ENCODE data around the gene WNT16.

The WNT16 gene

DNA sequence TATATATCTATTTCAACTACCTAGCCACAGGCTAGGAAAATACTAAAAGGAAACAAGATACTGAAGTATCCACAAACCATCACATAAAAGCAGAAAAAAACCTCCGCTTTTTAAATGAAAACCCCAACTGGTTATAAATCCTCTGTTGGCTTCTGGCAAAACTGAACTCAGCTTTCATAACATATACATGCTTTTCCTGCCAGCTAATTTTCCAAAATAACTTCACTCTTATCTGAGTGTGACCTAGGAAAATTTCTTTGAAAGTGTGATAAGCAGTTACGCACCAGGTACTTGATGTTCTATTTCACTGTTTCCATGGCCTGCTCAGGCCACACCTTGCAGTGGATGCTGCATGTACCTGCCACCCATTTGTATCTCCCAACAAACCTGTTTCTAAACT is 55.5 kb downstream of the WNT16 start:
- DNase-seq (ENCODE audit: low spot score), result no peak
- no peak for TF ChIP-seq CTCF (IDR thresholded peaks at IDR 0.05; ENCODE audit: extremely low read depth, insufficient read depth, missing control alignments)
- in situ Hi-C loops (cut with MboI; ENCODE audit: low pct_unique_long_range_greater_than_20kb, low sequenced_read_pairs, unreplicated experiment), result no loop called here

DNA sequence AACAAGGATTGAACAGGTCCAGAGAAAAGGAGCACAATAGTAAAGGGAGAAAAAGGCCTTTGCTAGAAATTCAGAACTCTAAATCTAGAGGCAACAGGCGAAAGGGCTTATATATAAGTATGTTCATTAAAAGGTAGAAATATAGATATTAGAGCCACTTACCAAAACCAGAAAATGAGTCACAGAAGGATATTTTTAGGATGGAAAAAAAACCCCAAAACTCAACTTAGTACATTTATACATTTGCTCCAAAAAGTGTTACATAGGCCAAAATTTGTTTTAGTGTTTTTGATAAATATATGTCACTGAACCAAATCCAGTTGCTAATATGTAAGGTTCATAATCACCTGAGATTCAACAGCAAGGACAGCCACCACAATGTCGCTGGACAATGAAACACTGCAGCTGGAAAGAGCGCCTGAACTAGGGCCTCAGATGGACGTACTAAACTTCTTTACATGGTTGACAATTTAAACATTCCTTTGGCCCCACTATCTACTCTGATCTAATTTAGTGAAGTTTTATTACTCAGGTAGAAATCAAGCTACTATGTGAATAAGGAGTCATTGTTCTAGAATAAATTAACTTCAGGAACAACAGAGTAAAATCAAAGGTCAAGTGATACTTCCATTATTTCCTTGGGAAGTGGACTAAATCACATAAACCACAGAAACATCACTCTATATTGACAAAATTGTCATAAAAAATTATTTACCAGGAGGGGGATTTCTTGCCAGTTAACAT is 56.4 kb downstream of the WNT16 start:
- DNase-seq (ENCODE audit: low spot score), result no peak
- in situ Hi-C loops (cut with MboI; ENCODE audit: low pct_unique_long_range_greater_than_20kb, low sequenced_read_pairs, unreplicated experiment), result no loop called here
- no peak for TF ChIP-seq CTCF (IDR thresholded peaks at IDR 0.05; ENCODE audit: extremely low read depth, insufficient read depth, missing control alignments)

DNA sequence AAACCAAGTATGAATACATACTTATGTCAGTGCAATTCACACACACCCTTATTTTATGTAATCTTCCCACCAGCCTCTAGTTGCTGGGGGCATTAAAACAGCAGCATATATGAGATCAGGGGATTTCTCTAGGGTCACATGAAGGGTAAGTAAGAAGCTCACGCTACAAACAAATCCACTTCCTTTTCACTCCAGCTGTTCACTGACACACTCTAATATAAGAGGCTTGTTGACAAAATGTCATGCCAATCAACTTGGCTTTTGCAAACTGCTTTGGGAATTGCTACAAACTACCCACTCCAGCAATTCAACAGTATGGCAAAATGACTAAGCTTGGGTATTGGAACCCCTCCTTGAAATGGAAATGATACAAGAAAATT is 57.0 kb downstream of the WNT16 start:
- in situ Hi-C loops (cut with MboI; ENCODE audit: low pct_unique_long_range_greater_than_20kb, low sequenced_read_pairs, unreplicated experiment), result no loop called here
- no peak for TF ChIP-seq CTCF (IDR thresholded peaks at IDR 0.05; ENCODE audit: extremely low read depth, insufficient read depth, missing control alignments)
- DNase-seq (ENCODE audit: low spot score), result peak; percentile 47

DNA sequence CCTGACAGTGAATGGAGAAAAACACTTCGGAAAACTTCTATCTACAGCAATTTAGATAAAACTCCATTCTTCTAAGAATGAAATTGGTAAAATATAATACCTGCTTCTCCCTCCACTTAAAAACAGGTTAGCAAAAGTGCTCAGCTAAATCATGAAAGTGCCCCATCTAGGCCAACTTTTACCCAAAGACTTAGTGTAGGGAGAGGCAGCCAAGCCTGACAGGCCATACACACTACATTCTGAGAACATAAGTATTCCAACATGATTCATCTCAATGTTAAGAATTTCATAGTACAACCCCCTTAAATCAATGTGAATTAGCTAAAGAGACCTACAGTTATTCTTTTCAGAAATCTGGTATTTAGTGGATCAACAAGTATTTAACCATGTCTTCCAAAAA is 60.1 kb downstream of the WNT16 start:
- TF ChIP-seq CTCF (IDR thresholded peaks at IDR 0.05; ENCODE audit: extremely low read depth, insufficient read depth, missing control alignments), result no peak

GRCh38 chr7:121390109-121390508 is 61.3 kb downstream of the WNT16 start:
- no peak for TF ChIP-seq CTCF (IDR thresholded peaks at IDR 0.05; ENCODE audit: extremely low read depth, insufficient read depth, missing control alignments)
- in situ Hi-C loops (cut with MboI; ENCODE audit: low pct_unique_long_range_greater_than_20kb, low sequenced_read_pairs, unreplicated experiment), result no loop called here
- DNase-seq (ENCODE audit: low spot score), result no peak

More for the DNA sequence above, 60.1 kb downstream of the WNT16 start:
- in situ Hi-C loops (cut with MboI; ENCODE audit: low pct_unique_long_range_greater_than_20kb, low sequenced_read_pairs, unreplicated experiment), result no loop called here
- no peak for DNase-seq (ENCODE audit: low spot score)

DNA sequence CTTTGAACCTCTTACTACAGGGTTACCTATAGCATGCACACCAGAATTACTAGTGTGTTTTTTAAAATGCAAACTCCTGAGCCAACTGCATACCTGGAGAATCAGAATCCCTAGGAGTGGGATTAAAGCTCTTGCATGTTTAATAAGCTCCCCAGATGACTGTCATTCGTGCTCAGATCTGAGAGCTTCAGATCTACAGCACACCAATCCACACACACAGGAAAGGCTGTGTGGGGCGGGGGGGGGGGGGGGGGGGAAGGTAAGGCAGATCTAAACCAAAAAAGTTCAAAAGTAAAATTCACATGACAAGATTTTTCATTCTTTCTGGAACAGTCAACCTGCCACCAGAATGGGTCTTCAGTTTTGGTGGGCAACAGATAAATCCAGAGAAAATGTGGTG is 61.8 kb downstream of the WNT16 start:
- TF ChIP-seq CTCF (IDR thresholded peaks at IDR 0.05; ENCODE audit: extremely low read depth, insufficient read depth, missing control alignments), result no peak
- in situ Hi-C loops (cut with MboI; ENCODE audit: low pct_unique_long_range_greater_than_20kb, low sequenced_read_pairs, unreplicated experiment), result no loop called here
- DNase-seq (ENCODE audit: low spot score), result no peak
